Pancreas (tissue), 10 donors: ENCODE data around the gene VKORC1. TPM values are rescaled to one million over a fixed set of nuclear protein-coding genes. Genes with fewer than 3 reads are reported as not detected.

Experiments used
- ATAC-seq, 4 donors: fragments of 200-7000 bp; cut with Tn5 transposase; one replicate each; pipeline versions ENCODE4 v1.8.0 to v1.9.1; 2020; ENCODE audit warnings: mild to moderate bottlenecking in 4 of 4, moderate library complexity in 4 of 4
- DNase-seq, 6 donors: peaks; one replicate each; pipeline ENCODE4 v3.0.0-alpha.2; 2020
- FAIRE-seq: peaks from 2 replicates; lab custom pipeline; 2012; peaks lifted over from hg19 to GRCh38; lab: Jason Lieb, UNC
- H3K27ac ChIP-seq, 4 donors: fragments of 200-600 bp; sonication (generic); 1 replicate in 3 of 4; 2 replicates in 1 of 4; pipeline versions ENCODE4 v1.5.0 to v1.8.0; 2020
- H3K27me3 ChIP-seq, 4 donors: fragments of 200-600 bp; one replicate each; pipeline ENCODE4 v1.8.0; 2021
- H3K36me3 ChIP-seq, 3 donors: fragments of 200-600 bp; sonication (generic) in 1 of 3; one replicate each; pipeline versions ENCODE4 v1.5.0 to v1.8.0; 2020 to 2021
- H3K4me1 ChIP-seq, 3 donors: fragments of 200-600 bp; one replicate each; pipeline ENCODE4 v1.8.0; 2021
- H3K4me3 ChIP-seq, 4 donors: fragments of 200-600 bp; sonication (generic) in 2 of 4; one replicate each; pipeline versions ENCODE4 v1.5.0 to v1.8.0; 2020 to 2021
- H3K9me3 ChIP-seq, 4 donors: fragments of 200-600 bp; one replicate each; pipeline ENCODE4 v1.8.0; 2021
- WGBS, 2 donors: extraction: QIAGEN DNeasy Blood & Tissue Kit; methylation state at CpG; one replicate each; pipeline ENCODE4 v1.1.7; 2013; 5-methylcytosine and 5-hydroxymethylcytosine counted together
- intact Hi-C, 3 donors: fragments of 100-400 bp; cut with DNase I; formaldehyde crosslinking; loops; one replicate each; pipeline versions ENCODE4 v1.11.1 to v1.14.2; 2022
- polyA plus RNA-seq, 2 donors: library from polyadenylated mRNA; stranded (reverse); fragments of 200-250 nt; gene quantifications; one replicate each; pipeline ENCODE4 v1.2.3, GENCODE V29; 2013
- total RNA-seq, 6 donors: library from RNA; stranded (reverse); fragmentation: NEBNext Ultra II Directional in 4 of 6; extraction: Animal tissue kit (Norgen Biotek cat#: 25700) in 4 of 6; gene quantifications; one replicate each; pipeline versions ENCODE4 v1.2.1 to v1.2.4, GENCODE V29; 2021 to 2023
- TF ChIP-seq, protein P1 (sequence below), 4 donors: fragments of 200-600 bp; sonication (generic) in 3 of 4; IDR thresholded peaks; one replicate each; pipeline versions ENCODE4 v1.5.0 to v1.8.0; 2021; ENCODE audit warnings: antibody characterized with exemption in 4 of 4
- donor health status: healthy with polysubstance abuse.
- donor health status: DM: no; HTN: no; CAD: no; lungs with moderate emphysema.
- donor health status: DM: no; HTN: no; CAD: no.
- donor health status: control.
- donor health status: control.
- donor health status: Bipolar disorder and iron deficiency.
- donor health status: DM: yes; HTN: yes; CAD: no.
- donor health status: DM: no; HTN: no; CAD: no.
- donor health status: DM: no; HTN: no; CAD: no.
- donor health status: DM: yes; HTN: yes; CAD: no.

VKORC1 gene
- total and polyA plus RNA-seq, 8 donors, result 37.7 to 90.9 (median 50.2) TPM

GRCh38 chr16:31110106-31111034 lies 15.8 kb upstream of the VKORC1 start:
- peak overlapping the region in 1 of 4 donors; percentile 97 for H3K4me3 ChIP-seq
- intact Hi-C loops, result no loop called here
- no peak overlapping the region for H3K27ac ChIP-seq
- ATAC-seq, result no peak
- WGBS, 2 donors, result 85 to 86% methylated on average over 26 of the region's 26 CpGs
- peak in 2 of 6 donors; percentile 18 to 53 for DNase-seq
- TF ChIP-seq, protein P1, sequence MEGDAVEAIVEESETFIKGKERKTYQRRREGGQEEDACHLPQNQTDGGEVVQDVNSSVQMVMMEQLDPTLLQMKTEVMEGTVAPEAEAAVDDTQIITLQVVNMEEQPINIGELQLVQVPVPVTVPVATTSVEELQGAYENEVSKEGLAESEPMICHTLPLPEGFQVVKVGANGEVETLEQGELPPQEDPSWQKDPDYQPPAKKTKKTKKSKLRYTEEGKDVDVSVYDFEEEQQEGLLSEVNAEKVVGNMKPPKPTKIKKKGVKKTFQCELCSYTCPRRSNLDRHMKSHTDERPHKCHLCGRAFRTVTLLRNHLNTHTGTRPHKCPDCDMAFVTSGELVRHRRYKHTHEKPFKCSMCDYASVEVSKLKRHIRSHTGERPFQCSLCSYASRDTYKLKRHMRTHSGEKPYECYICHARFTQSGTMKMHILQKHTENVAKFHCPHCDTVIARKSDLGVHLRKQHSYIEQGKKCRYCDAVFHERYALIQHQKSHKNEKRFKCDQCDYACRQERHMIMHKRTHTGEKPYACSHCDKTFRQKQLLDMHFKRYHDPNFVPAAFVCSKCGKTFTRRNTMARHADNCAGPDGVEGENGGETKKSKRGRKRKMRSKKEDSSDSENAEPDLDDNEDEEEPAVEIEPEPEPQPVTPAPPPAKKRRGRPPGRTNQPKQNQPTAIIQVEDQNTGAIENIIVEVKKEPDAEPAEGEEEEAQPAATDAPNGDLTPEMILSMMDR (IDR thresholded peaks at IDR 0.05), result no peak
- peaks cover 14 to 35% (median 23%) of the 10 kb centered on the region in 3 donors for H3K4me1 ChIP-seq
- H3K9me3 ChIP-seq, result no peaks in the 10 kb centered on the region
- peaks cover 0 to 31% (median 0%) of the 10 kb centered on the region in 3 donors for H3K36me3 ChIP-seq
- FAIRE-seq, result no peak
- H3K27me3 ChIP-seq, result no peaks in the 10 kb centered on the region

DNA sequence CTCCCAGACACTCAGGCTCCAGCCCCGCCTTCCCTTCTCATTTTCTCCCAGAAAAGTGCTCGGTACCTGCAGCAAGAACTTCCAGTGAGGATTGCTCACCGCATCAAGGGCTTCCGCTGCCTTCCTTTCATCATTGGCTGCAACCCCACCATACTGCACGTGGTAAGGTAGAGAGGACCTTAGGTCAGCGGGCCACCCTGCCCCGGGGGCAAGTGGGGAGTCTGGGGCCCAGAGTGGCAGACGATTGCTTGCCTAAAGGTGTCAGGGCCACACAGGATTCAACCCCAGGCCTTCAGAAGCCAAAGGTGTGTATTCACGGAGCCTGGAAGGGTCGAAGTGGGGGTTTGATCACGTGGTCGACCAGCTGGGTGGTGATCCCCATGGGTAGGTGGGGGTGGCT lies 15.0 kb upstream of the VKORC1 start:
- FAIRE-seq, result no peak
- Histone ChIP-seq H3K27me3 (no peaks in the 10 kb centered on the region), H3K36me3 (peaks cover 0 to 31% (median 0%) of the 10 kb centered on the region in 3 donors), H3K27ac (no peak overlapping the region), H3K4me3 (peak overlapping the region in 2 of 4 donors; percentile 97 to 100), H3K4me1 (peaks cover 14 to 34% (median 23%) of the 10 kb centered on the region in 3 donors), H3K9me3 (no peaks in the 10 kb centered on the region)
- intact Hi-C loops, result no loop called here
- ATAC-seq, result no peak
- WGBS, 2 donors, result 77 to 81% methylated on average over 12 of the region's 12 CpGs
- peak in 1 of 6 donors; percentile 30 for DNase-seq
- TF ChIP-seq, protein P1 (IDR thresholded peaks at IDR 0.05), result no peak

GRCh38 chr16:31108794-31109558 lies 14.4 kb upstream of the VKORC1 start:
- ATAC-seq (peak in 2 of 4 donors; percentile 0 to 1), DNase-seq (peak in 3 of 6 donors; percentile 31 to 59 (median 59)), FAIRE-seq (no peak)
- Histone ChIP-seq H3K4me1 (peaks cover 13 to 28% (median 22%) of the 10 kb centered on the region in 3 donors), H3K27me3 (no peaks in the 10 kb centered on the region), H3K9me3 (no peaks in the 10 kb centered on the region), H3K27ac (peak overlapping the region; percentile 86 to 92 (median 91)), H3K4me3 (peak overlapping the region; percentile 61 to 100 (median 97)), H3K36me3 (peaks cover 0 to 31% (median 0%) of the 10 kb centered on the region in 3 donors)
- WGBS, 2 donors, result 32 to 38% methylated on average over 52 to 57 of the region's 57 CpGs
- TF ChIP-seq, protein P1 (IDR thresholded peaks at IDR 0.05), result no peak
- intact Hi-C loops, result no loop called here

DNA sequence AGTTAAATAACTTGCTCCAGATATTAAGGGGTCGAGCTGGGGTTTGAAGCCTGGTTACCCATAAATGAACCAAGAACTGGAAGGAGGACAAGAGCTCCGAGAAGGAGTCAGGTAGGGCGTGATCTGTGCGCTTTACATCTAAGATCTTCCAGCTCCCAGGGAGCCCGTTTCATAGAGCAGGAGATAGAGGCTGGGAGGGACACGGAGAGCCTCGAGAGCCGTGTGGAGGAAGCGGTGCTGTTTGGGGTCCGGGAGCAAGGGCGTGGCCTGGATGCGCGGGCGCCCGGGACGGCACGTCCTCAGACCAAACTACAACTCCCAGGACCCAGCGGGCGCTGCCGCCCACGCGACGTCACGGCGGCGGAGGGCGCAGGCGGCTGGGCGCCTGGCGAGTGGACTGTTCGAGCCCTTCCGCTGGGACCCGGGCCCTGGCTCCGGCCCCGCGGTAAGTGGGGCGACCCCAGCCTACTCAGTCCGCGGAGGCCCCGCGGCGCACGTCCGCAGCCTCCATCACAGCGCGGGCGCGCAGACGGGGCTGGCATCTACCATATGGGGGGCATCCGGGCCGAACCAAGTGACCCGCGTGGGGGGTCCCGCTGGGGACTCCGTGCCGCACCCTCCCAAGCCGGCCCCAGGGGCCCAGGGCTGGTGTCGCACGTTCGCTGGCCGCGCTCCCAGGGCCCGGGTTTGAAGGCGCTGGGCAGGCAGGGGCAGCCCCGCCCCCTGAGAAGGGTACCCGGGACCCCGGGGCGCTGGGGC lies 13.6 kb upstream of the VKORC1 start, which contains the start of gene BCKDK:
Gene BCKDK (plus strand): TSS at position 352 of the 759 bp plus-strand sequence. CDS start 838 bp downstream, outside the sequence.
- Histone ChIP-seq H3K4me3 (peak within 1 kb of the TSS; percentile 61 to 100 (median 97)), H3K27ac (peak within 1 kb of the TSS; percentile 86 to 92 (median 91)), H3K4me1 (peaks cover 5 to 20% (median 14%) of the 10 kb centered on the region in 3 donors), H3K9me3 (no peaks in the 10 kb centered on the region), H3K27me3 (no peaks in the 10 kb centered on the region), H3K36me3 (peaks cover 0 to 31% (median 0%) of the 10 kb centered on the region in 3 donors)
- ATAC-seq (peak; percentile 67 to 84 (median 83)), DNase-seq (peak; percentile 65 to 88 (median 75)), FAIRE-seq (no peak)
- 4 to 5% methylated on average over 58 to 68 of the region's 68 CpGs for WGBS, 2 donors
- intact Hi-C loops, result no loop called here
- TF ChIP-seq, protein P1 (IDR thresholded peaks at IDR 0.05), result no peak
